Caco-2 (cell line): ENCODE data around the gene PYGO2. TPM values are rescaled to one million over a fixed set of nuclear protein-coding genes. Genes with fewer than 3 reads are reported as not detected.
A peak's percentile ranks its signal among the peaks of the same experiment; 100 is the strongest.

Source experiments
- BruUV-seq: library from RNA; stranded (reverse); fragments of 400-500 nt; replicated peaks from 2 replicates; lab custom pipeline; 2021; lab: Mats Ljungman, UMichigan
- CTCF ChIA-PET: fragments of 300-600 bp; sonication (Branson Sonifier 250); formaldehyde crosslinking; loops from one replicate; lab custom pipeline; 2022; ENCODE audit warnings: antibody characterized with exemption; lab: Charles Lee
- POLR2A ChIA-PET: fragments of 300-600 bp; sonication (Branson Sonifier 250); formaldehyde crosslinking; loops from one replicate; lab custom pipeline; 2022; ENCODE audit warnings: antibody characterized with exemption; lab: Charles Lee
- DNase-seq, 2 experiments: peaks; one replicate each; pipeline versions ENCODE4 v3.0.0 to v3.0.0-alpha.2; 2020 to 2022
- H3K27me3 ChIP-seq: replicated peaks from 2 replicates; pipeline ENCODE4 v1.6.0; 2011; ENCODE audit warnings: low read length; ENCODE audit not compliant: control insufficient read depth, insufficient read depth
- H3K36me3 ChIP-seq: 2 replicates; pipeline ENCODE4 v1.5.1; 2011; ENCODE audit warnings: low read length; ENCODE audit not compliant: control insufficient read depth, insufficient read depth
- H3K4me1 ChIP-seq: fragments of 250-450 bp; sonication (Bioruptor Pico); 2 replicates; pipeline ENCODE4 v1.5.1; 2020; ENCODE audit warnings: mild to moderate bottlenecking
- H3K4me3 ChIP-seq: 2 replicates; pipeline ENCODE4 v1.5.1; 2011; ENCODE audit warnings: low read depth, mild to moderate bottlenecking, control low read depth, low read length
- H3K9me3 ChIP-seq: fragments of 250-450 bp; sonication (Bioruptor Pico); 2 replicates; pipeline ENCODE4 v1.5.1; 2020; ENCODE audit warnings: mild to moderate bottlenecking, moderate library complexity
- H3K27ac Mint-ChIP-seq: one replicate; pipeline ENCODE4 v1.8.0; 2022; ENCODE audit warnings: mixed read lengths; ENCODE audit not compliant: unreplicated experiment
- H3K27me3 Mint-ChIP-seq: one replicate; pipeline ENCODE4 v1.8.0; 2022; ENCODE audit warnings: mixed read lengths; ENCODE audit not compliant: insufficient read depth, unreplicated experiment
- H3K36me3 Mint-ChIP-seq: one replicate; pipeline ENCODE4 v1.8.0; 2022; ENCODE audit warnings: mild to moderate bottlenecking, mixed read lengths; ENCODE audit not compliant: insufficient read depth, unreplicated experiment
- H3K4me1 Mint-ChIP-seq: one replicate; pipeline ENCODE4 v1.8.0; 2022; ENCODE audit warnings: low read depth, mixed read lengths; ENCODE audit not compliant: unreplicated experiment
- H3K4me3 Mint-ChIP-seq: one replicate; pipeline ENCODE4 v1.8.0; 2022; ENCODE audit warnings: mild to moderate bottlenecking, moderate library complexity, mixed read lengths; ENCODE audit not compliant: unreplicated experiment
- H3K9me3 Mint-ChIP-seq: one replicate; pipeline ENCODE4 v1.8.0; 2022; ENCODE audit warnings: mixed read lengths; ENCODE audit not compliant: unreplicated experiment
- CTCF ChIP-seq, 2 experiments: fragments of 200-600 bp in 1 of 2; IDR thresholded peaks; 1 replicate in 1 of 2; 2 replicates in 1 of 2; pipeline versions ENCODE4 v1.5.1 to v1.8.0; 2011 to 2022; ENCODE audit warnings: antibody characterized with exemption in 1 of 2, control low read depth in 1 of 2, inconsistent platforms in 1 of 2, low read depth in 1 of 2, low read length in 1 of 2, mild to moderate bottlenecking in 1 of 2, moderate library complexity in 1 of 2; ENCODE audit not compliant: insufficient read depth in 1 of 2, severe bottlenecking in 1 of 2, unreplicated experiment in 1 of 2
- intact Hi-C: fragments of 100-400 bp; cut with micrococcal nuclease; formaldehyde crosslinking; loops from one replicate; pipeline ENCODE4 v1.10.0; 2022; ENCODE audit not compliant: unreplicated experiment
- total RNA-seq: library from RNA; stranded (reverse); gene quantifications from 2 replicates; pipeline ENCODE4 v1.2.3, GENCODE V29; 2022

Gene PYGO2
- total RNA-seq, 1 experiment from 2014 or later, result 34.9 TPM

DNA sequence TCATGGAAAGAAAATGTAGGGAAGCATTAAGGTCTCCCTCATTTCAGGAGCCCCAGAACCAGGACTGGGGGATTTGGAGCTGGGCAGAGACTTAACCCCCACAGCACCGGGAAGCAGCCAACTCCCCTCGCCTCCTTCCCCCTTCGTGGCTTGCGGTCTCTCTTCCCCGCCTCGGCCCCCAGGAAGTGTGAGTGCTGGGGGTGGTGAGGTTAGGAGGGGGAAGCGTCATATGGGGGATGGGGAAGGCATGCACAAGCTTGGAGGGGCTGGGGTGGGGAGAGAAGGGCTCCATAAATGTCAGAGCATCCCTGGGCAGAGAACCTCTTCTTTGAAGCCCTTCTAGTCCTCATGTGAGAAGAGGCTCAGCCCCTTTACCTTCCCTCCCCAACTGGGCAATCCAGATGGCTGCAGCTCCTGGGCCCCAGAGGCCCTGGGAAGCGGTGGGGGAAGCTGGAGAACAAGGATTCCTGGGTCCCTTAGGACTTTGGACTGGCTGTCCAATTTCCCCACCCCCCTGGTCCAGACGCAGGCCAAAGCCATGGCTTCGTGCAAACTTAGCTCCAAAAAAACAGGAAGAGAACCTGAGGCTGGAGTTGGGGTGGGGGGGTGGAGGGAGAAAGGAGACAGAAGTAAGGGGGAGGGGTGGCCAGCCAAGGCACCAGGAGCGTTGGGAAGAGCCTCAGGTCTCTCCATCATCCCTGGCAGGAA lies 48.8 kb upstream of the PYGO2 start:
- Histone ChIP-seq H3K36me3 (peaks cover 3% of the 10 kb centered on the region; the same call in 1 of the 2 replicates), H3K9me3 (no peaks in the 10 kb centered on the region), H3K4me1 (peaks cover 48% of the 10 kb centered on the region), H3K27me3 (no peaks in the 10 kb centered on the region), H3K4me3 (no peak overlapping the region)
- Mint-ChIP-seq H3K9me3 (no peaks in the 10 kb centered on the region), H3K27ac (peak overlapping the region; percentile 45), H3K4me3 (no peak overlapping the region), H3K36me3 (peaks cover 35% of the 10 kb centered on the region), H3K27me3 (no peaks in the 10 kb centered on the region), H3K4me1 (peaks cover 25% of the 10 kb centered on the region)
- intact Hi-C loops, result no loop called here
- ChIA-PET CTCF (interaction anchor here (0.6 kb wide), 2 partner anchors 17 to 22 kb away, joined by 3 to 5 read pairs; partner anchors contain the start of gene LENEP), POLR2A (interaction anchor here (0.6 kb wide), 1 partner anchor 66 kb away, joined by 6 read pairs; no protein-coding TSS in a partner anchor)
- DNase-seq, result no peak
- TF ChIP-seq CTCF (IDR thresholded peaks at IDR 0.05; ENCODE audit: insufficient read depth in 1 of 2, low read depth in 1 of 2, low read length in 1 of 2, severe bottlenecking in 1 of 2, unreplicated experiment in 1 of 2), result no peak
- no TSS peak for BruUV-seq

GRCh38 chr1:155009742-155010141 lies 48.2 kb upstream of the PYGO2 start:
- no peaks in the 10 kb centered on the region for H3K27me3 ChIP-seq
- H3K4me1 Mint-ChIP-seq, result peaks cover 25% of the 10 kb centered on the region
- H3K36me3 ChIP-seq, result peaks cover 3% of the 10 kb centered on the region; the same call in 1 of the 2 replicates
- H3K9me3 Mint-ChIP-seq, result no peaks in the 10 kb centered on the region
- BruUV-seq, result no TSS peak
- H3K27ac Mint-ChIP-seq, result peak overlapping the region; percentile 45
- intact Hi-C loops, result no loop called here
- TF ChIP-seq CTCF (IDR thresholded peaks at IDR 0.05; ENCODE audit: insufficient read depth in 1 of 2, low read depth in 1 of 2, low read length in 1 of 2, severe bottlenecking in 1 of 2, unreplicated experiment in 1 of 2), result no peak
- ChIA-PET CTCF (interaction anchor here (0.6 to 2.3 kb wide), 2 partner anchors 8 to 17 kb away, joined by 3 to 10 read pairs; partner anchors contain the start of gene LENEP), POLR2A (no interaction called here)
- peaks cover 35% of the 10 kb centered on the region for H3K36me3 Mint-ChIP-seq
- no peak overlapping the region for H3K4me3 ChIP-seq
- DNase-seq, result no peak
- H3K27me3 Mint-ChIP-seq, result no peaks in the 10 kb centered on the region
- H3K4me1 ChIP-seq, result peaks cover 49% of the 10 kb centered on the region
- H3K4me3 Mint-ChIP-seq, result no peak overlapping the region
- H3K9me3 ChIP-seq, result no peaks in the 10 kb centered on the region

DNA sequence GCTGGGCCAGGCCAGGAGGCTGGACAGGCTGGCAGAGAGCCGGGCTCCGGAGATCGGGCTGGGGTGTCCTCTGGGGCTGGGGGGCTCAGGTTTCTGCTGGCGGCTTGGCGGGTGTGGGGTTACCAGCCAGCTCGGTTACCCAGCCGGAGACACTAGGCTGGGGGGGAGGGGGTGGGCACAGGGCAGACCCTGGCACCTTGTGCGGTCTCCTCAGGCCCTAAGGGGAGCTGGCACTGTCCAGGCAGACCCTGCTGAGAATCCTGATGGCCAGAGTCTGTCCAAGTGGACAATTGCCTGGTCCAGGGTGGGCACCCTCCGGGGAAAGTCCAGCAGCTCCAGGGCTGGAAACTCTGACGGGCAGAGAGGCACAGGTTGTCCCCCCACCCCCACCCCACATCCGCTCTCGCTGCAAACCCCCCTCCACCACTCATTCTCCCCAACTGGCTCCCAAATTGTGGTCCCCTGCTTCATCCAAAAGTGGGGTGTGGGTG lies 47.7 kb upstream of the PYGO2 start:
- peaks cover 35% of the 10 kb centered on the region for H3K36me3 Mint-ChIP-seq
- no peaks in the 10 kb centered on the region for H3K9me3 Mint-ChIP-seq
- CTCF ChIA-PET, result interaction anchor here (0.6 to 2.3 kb wide), 3 partner anchors 8 to 21 kb away, joined by 4 to 10 read pairs (median 6); no protein-coding TSS in a partner anchor
- no peak for TF ChIP-seq CTCF (IDR thresholded peaks at IDR 0.05; ENCODE audit: insufficient read depth in 1 of 2, low read depth in 1 of 2, low read length in 1 of 2, severe bottlenecking in 1 of 2, unreplicated experiment in 1 of 2)
- Histone ChIP-seq H3K9me3 (no peaks in the 10 kb centered on the region), H3K4me1 (peaks cover 53% of the 10 kb centered on the region), H3K4me3 (no peak overlapping the region), H3K27me3 (no peaks in the 10 kb centered on the region), H3K36me3 (peaks cover 4% of the 10 kb centered on the region)
- POLR2A ChIA-PET, result no interaction called here
- no TSS peak for BruUV-seq
- intact Hi-C loops, result no loop called here
- H3K4me1 Mint-ChIP-seq, result peaks cover 25% of the 10 kb centered on the region
- H3K27me3 Mint-ChIP-seq, result no peaks in the 10 kb centered on the region
- DNase-seq, result no peak
- peak overlapping the region; percentile 45 for H3K27ac Mint-ChIP-seq
- peak overlapping the region; percentile 50 for H3K4me3 Mint-ChIP-seq
